IPS-NIHi7 (cell line): Measurements from ENCODE around the gene WDR62.
A peak's percentile ranks its signal among the peaks of the same experiment; 100 is the strongest.

Source experiments
- DNase-seq: peaks from one replicate; pipeline ENCODE4 v3.0.0; 2012; ENCODE audit warnings: mixed read lengths; ENCODE audit errors: extremely low spot score

WDR62 gene

DNA sequence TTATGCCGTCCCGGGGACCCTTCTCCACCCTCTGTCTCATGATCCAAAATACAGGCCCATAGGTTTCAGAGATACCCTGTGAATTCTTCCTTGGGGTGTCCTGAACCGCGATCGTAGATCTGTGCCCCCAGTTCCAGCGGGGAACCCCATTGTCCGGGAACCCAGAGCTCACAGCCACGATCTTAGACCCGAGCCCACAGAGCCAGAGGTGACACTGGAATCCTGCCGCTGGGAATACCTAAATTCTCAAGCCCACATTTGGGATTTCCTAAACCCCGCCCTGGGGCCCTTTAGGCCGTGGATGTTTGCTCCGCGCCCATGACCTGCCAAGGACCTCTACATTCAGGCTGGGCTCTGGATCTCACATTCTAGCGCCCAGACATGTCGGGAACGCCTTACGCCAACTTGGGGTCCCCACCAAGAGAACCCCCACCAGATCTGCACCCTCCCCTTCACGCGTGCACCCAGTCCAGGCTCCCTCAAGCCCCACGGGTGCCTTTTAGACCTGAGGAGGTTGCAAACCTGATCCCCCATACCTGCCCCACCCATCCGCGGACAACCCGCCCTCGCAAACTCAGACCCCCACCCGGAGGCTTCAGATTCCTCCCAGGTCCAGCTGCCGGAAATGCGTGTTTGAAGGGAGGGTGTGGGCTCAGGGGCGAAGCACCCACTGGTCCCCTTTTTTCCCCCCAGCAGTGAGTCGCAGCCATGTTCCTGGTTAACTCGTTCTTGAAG, 85.8 kb downstream of the WDR62 start:
- peak; percentile 79 for DNase-seq

DNA sequence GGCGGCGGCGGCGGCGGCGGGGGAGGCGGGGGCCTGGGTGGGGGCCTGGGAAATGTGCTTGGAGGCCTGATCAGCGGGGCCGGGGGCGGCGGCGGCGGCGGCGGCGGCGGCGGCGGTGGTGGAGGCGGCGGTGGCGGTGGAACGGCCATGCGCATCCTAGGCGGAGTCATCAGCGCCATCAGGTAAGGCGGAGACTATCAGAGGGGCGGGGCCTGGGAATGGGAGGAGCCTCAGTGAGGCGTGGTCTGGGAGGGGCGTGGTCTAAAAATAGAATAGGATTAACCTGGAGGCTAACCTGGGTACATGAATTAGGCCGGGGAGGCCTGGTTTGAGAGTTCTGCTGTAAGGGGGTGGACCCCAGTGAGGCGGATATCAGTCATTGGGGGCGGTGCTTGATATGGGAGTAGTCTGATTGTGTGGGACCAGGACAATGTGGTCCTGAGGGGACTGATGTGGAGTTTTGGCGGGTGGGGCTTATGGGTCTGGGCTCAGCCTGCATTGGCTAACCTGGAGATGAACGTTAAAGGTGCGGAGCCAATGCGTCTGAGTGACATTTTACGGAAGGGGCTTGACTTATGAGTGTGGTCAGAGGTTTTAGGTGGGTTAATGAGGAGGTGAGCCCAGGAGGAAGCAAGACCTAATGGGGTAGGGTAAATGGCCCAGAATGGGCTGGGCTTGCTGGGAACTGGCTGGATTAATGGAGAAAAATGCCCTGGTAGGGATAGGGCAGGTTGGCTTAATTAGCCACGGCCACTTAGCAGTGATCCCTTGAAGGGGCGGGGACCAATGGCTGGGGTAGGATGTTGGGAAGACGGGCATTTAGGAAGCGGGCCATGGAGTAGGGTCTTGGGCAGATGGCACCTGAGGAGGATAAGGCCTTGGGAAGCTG, 86.6 kb downstream of the WDR62 start:
- DNase-seq, result peak; percentile 91

DNA sequence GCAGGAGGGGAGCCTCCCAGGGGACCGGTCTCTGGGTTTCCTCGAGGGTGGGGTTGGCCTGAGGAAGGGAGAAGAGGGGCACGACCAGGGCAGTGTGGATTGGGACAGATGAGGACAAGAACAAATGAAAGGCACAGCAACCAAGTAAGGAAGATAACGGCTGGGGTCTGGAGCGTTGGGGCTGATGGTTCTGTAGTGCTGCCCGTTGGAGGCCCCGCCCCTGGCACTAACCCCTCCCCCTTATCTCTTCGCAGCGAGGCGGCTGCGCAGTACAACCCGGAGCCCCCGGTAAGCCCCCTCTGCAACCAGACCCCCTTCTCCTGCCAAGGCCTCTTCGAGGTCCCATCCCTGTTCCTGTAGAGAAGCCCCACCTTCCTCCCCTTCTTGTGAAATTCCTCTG, 87.3 kb downstream of the WDR62 start:
- no peak for DNase-seq

DNA sequence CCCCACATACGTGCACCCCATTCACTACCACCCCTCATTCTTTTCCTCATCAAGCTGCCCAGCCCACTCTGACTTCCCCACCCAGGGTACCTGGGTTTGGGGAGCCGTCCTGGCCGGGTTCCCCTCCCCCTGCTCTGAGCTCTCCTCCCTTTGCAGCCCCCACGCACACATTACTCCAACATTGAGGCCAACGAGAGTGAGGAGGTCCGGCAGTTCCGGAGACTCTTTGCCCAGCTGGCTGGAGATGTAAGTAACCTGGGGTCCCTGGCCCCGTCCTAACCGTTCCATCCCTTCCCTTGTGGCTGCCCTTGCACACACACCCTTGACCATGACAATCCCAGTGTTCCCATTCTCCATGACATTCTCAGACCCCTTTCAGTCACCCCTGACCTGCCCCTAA, 87.8 kb downstream of the WDR62 start:
- no peak for DNase-seq

DNA sequence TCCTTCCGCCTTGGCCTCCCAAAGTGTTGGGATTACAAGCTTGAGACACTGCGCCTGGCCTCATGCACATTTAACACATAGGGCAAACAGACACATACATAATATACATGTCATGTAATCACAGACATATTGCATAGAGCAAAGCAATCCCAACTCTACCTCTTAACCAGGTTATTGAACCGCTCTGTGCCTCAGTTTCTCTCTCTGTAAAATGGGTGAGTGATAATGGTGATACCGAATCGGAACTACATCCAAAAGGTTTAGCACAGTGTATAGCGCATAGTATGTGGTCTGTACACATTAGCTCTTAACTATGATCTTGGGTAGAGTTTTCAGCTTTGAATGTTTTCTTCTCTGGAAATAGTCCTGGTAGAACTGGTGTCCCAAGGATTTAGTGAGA, 89.9 kb downstream of the WDR62 start:
- no peak for DNase-seq

DNA sequence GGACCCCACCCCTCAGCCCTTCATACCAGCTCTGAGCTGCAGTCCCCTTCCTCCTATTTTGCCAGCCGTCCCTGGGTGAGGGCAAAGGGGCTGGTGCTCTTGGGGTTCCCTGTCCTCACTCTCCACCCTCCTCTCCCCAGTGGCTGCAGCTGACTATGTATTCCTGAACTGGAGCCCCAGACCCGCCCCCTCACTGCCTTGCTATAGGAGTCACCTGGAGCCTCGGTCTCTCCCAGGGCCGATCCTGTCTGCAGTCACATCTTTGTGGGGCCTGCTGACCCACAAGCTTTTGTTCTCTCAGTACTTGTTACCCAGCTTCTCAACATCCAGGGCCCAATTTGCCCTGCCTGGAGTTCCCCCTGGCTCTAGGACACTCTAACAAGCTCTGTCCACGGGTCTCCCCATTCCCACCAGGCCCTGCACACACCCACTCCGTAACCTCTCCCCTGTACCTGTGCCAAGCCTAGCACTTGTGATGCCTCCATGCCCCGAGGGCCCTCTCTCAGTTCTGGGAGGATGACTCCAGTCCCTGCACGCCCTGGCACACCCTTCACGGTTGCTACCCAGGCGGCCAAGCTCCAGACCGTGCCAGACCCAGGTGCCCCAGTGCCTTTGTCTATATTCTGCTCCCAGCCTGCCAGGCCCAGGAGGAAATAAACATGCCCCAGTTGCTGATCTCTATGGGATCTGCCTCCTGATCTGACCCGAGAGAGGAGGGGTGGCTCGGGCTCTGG, 95.1 kb downstream of the WDR62 start:
- no peak for DNase-seq

DNA sequence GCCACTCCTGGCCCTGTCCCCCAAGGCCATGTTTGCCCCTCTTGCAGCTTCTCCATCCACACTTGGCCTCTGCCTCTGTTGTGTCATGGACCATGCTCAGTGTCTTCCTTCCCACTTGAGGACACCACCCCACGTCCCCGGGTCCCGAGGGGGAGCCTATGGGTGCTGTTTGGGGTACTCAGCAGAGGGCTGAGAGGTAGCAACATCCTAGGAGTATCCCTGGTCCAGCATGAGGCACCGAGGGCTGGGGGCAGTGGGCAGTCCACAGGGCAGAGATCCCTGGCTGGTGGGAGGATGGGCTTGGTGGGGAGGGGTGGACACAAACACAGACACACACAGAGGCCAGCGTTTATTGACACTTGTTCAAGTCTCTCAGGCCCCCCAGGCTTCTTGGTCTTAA, 95.9 kb downstream of the WDR62 start:
- DNase-seq, result no peak

DNA sequence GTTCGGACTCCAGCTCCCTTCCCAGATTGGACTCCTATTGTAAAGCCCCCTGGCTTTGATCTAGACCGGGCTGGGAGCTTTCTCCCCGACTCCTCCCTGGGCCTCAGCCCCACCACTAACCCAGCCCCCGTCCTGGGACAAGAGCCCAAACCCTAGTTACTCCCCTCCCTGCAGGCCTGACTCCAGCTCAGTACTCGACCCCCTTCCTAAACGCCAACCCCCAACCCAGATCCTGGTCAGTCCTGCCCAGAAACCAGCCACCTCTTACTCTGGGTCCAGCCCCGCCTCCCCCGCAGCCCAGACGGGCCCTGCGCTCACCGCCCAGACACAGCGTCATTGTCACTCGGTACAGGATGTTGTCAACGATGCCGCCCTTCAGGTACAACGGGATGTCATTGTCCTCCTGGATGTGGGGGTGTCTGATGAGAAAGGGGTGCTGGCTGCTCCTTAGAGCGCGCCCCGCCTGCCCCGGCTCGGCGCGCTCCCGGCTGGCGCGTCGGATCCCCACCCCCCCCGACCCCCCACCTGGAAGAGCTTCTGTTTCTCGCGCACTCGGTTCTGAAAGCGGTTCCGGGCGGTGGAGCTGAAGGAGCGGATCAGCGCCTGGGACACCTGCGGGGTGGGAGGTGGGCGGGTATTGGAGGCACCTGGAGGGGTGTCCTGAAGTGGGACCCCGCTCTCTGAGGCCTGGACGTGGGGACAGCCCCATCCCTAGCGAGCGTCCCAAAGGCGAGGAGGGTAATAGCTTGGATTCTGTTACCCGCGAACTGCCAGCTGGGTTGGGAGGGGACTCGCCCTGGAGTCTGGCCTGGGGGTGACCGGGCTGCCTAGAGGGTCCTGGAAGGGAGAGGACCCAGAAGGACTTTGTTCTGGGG, 96.7 kb downstream of the WDR62 start:
- DNase-seq, result peak; percentile 64

GRCh38 chr19:36152019-36152351, 97.3 kb downstream of the WDR62 start:
- no peak for DNase-seq

DNA sequence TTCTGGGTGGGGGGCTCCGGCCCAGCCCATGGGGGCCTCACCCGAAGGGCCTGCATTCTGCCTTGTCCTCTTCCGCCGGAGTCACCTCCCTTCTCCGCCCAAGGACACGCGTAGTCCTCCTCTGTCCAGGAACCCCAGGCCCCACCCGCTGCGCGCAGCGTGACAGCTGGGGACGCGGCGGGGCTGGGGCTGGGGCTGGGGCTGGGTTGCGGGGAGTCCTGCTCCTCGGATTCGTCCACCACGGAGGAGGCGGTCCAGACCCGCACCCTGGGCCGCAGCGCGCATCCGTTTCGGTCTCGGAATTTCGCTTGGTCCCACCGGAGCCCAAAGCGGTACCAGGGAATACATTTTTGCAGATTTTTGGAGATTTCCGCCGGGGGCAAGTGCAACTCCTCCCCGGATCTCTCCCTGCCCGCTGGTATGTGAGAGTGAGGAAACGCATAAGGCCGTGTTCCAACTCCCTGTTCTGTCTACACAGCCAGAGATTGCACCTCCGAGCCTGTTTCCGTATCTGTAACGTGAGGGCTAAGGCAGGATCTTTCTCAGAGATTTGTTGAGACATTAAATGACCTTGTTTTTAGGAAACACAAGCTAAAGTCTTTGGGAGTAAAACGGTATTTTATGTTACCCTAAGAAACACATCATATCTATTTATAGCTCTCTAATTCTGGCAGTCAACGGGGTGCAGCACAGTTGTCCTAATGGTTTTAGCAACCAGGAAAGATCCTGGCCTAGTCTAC, 97.8 kb downstream of the WDR62 start, which contains the start of gene COX7A1:
TSS of gene COX7A1 (minus strand) at position 96 of the 740 bp plus-strand sequence. CDS start at position 56, 40 bp downstream.
- DNase-seq, result no peak

GRCh38 chr19:36153126-36153525, 98.4 kb downstream of the WDR62 start:
- DNase-seq, result no peak
